HG02943 (cell line): ENCODE measurements around the gene ABR.
"Not testable (repeated sequence)": the region's sequence is repeated elsewhere in the genome, so short reads cannot be mapped to it uniquely, and the experiment has no call there.

Experiments
- ATAC-seq: cut with Tn5 transposase; IDR thresholded peaks from one replicate; pipeline ENCODE4 v1.9.1; 2021; ENCODE audit warnings: mild to moderate bottlenecking, low read depth, moderate library complexity; ENCODE audit not compliant: unreplicated experiment

ABR gene

GRCh38 chr17:1123393-1123831, 56.4 kb downstream of the ABR start:
- no peak for ATAC-seq

GRCh38 chr17:1122533-1123392, 57.0 kb downstream of the ABR start:
- ATAC-seq, result no peak

GRCh38 chr17:1121442-1121817, 58.4 kb downstream of the ABR start:
- not testable (repeated sequence) for ATAC-seq

- ATAC-seq, result no peak
Observed at GRCh38 chr17:1120596-1121441, 59.0 kb downstream of the ABR start.

DNA sequence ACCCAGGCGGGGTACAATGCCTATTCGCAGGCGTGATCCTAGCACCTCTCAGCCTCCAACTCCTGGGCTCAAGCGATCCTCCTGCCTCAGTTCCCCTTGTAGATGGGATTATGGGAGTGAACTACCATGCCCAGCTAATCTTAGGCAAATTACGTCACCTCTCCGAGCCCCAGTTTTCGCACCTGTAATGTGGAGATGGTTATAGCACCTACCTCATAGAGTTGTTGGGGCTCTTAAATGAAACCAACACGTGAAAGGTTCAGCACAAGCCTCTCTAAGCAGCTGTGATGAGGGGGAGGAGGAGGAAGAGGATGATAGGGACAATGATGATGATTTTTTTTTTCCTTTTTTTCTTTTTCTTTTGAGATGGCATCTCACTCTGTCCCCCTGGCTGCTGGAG, 59.9 kb downstream of the ABR start:
- no peak for ATAC-seq

DNA sequence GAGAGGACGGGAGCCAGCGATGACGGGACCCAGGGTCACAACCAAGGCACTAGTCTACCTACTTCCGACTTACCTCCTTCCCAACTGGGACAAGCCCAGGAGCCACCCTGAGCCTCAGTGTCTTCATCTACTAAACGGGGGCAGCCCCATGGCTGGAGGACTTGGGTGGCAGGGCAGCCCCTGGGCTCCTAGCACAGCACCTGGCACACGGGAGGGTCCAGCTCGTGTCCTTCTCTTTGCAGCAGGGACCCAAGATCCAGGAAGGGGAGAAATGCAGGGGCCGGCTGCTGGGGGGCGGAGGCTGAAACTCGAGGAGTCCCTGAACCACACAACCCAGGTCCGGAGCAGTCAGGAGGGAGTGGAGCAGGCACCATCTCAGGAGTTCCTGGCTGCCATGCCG, 63.2 kb downstream of the ABR start:
- ATAC-seq, result no peak

- ATAC-seq, result no peak
Observed at GRCh38 chr17:1112875-1113274, 66.9 kb downstream of the ABR start.

DNA sequence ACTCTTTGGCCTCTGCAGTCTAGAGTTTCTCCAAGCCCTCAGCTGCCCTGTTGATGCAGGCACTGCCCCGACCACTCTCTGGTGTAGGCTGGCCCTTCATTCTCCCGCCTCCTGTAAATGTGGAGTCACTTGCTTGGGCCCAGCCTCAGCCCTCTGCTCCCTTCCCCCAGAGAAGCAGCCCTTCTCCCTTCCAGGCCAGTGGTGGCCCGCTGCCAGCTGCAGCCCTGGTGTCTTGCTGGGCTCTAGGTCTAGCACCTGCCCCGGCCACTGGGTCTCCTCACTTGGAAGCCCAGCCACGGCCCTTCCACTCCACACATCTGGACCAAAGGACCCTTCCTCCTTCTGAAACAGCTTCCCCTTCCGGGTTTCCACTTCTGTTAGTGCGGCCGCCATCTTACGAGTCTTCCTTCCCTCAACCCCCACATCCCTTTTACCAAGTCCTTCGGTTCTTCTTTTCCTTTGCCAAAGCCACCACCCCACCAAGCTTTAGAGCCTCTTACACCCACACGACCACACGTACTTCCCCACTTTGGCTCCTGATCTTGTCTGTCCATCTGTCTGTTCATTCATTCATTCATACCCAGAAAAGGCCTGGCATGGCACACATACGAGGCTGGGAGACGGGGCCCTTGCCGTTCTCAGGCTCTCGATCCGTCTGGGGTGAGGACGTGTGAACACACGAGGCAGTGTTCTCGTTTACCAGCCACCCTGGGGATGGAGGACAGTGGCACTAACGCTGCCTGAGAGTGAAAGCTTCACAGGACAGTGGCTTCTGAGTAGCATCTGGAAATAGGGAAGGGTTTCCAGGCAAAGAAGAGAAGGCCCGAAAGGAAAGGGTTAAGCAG, 68.0 kb downstream of the ABR start:
- ATAC-seq, result no peak

- no peak for ATAC-seq
Observed at GRCh38 chr17:1110862-1111598, 68.8 kb downstream of the ABR start.

DNA sequence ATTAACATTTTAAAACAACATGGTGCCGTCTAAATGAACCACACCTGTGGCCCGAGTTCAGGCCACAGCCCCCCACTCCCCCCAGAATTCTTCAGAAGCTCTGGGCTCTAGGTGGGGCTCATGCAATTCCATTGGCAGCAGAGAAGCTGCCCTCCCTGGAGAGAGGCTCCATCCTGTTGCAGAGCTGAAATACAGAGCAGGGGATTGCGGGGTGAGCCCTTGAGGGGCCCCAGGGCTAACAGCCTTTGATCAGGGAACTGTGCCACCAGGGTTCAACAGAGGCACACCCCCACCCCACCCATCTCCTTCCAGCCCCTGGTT, 69.3 kb downstream of the ABR start:
- ATAC-seq, result no peak

DNA sequence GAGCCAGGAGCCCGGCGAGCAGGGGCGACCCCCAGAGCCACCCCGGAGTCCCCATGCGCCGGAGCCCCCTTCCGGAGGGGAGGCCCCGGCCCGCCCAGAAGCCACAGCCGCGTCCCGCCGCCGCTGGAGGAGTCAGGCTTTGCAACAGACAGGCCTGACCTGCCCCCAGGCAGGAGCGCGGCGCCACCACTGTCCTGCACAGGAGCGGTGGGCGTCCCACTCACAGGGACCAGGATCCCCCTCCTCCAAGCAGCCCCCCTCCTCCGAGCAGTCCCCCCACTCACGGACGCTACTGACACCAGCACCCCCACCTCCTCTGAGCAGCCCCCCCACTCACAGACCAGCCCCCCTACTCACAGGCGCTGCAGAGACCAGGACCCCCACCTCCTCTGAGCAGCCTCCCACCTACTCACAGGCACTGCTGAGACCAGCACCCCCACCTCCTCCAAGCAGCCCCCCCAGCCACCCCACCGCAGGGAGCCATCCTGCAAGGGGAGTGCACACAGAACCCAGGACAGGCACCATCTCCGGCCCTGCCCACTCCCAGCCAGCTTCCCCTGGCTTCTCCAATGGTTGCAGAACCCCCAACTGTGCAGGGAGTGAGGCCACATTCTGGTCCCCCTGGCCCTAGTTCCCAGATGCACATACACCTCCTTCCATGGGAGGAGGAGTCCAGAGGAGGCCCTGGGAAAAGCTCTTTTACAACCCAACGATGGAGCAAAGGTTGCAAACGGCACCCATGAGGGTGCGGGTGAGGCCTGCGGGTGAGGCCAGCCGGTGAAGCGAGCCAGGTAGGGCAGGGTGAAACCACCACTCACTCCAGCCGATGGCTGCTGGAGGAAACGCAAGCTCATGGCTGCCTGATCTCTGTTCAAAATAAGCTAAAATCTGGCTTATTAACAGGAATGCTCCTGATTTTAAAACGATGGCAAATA, 69.9 kb downstream of the ABR start:
- no peak for ATAC-seq

DNA sequence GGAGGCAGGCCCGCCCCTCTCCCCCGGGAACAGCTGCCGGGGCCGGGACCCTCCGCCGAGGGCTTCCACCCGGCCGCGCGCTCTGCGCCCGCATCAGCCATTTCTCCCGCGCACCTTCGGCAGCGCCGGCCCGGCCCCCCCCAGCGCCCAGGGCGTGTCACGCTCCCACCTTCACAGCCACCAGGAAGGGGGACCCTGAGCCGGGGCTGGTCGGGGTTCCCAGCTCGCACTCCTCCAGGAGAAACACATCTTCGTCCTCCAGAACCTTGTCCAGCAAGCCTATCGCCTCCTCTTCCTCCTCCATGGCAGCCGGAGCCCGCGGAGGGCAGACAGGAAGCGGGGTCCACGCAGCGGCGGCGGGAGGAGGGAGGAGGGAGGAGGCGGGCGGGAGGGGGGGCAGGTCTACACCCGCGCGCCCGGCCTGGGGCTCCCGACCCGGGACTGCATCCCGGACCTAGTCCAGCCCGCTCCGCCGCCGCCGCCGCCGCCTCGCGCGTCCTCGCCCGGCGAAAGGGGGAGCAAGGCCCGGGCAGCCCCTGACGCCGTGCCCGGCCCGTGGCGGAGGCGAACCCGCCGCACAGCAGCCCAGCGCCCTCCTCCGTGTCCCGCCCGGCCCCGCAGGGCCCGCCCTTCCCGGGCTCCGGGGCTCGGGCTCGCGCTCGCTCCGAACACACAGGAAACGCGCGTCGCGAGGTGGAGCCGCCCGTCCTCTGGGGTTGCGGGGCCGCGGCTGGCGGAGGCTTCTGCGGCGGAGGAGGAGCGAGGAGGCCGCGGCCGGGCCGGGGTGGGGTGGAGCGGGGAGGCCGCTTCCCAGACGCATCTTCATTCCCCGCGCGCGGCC, 70.8 kb downstream of the ABR start:
- no peak for ATAC-seq

DNA sequence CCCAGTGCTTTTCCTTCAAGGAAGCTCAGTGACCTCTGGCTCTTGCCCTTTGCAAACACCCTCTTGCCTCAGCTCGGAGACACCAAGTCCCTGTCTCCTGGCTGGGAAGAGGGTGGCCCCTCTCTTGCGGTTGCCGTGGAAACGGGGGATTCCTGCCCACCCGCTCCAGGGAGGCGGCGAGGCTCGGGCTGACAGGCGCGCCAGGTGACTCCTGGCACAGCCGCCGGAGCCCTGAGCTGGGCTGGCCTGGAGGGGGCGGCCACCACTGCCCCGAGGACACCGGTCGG, 71.4 kb downstream of the ABR start:
- ATAC-seq, result no peak

GRCh38 chr17:1107777-1108477, 71.9 kb downstream of the ABR start:
- ATAC-seq, result no peak

DNA sequence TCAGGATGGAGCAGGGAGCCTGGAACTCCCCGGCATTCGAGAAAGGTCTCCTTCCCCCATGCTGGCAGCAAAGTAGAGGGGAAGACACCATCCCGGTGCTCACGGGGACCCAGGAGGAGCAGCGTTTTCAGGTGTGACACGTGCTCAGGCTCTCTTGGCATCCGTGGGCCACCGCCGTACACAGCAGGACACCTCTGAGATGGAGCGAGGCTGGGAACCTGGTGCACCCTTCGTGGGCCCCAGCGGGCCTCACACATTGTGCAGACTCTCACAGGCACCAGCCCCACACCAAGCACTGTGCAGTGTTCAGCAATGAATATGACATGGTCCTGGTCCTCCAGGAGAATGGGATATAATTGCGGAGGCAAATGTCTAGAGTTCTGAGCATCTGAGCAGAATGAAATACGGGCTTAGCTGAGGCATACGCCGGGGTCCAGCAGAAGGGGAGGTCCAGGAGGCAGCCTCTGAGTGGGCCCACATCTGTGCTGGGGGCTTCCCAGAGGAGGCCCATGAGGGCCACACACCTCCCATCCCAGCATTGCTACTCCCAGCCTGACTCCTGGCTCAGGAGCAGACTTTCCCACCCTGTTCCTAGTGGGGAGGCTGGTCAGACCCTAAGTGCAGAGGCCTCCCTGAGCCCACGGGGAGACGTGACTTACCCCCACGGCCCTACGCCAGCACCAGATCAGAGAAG, 72.6 kb downstream of the ABR start:
- no peak for ATAC-seq

GRCh38 chr17:1104222-1104621, 75.6 kb downstream of the ABR start:
- no peak for ATAC-seq

- ATAC-seq, result no peak
Observed at GRCh38 chr17:1100382-1100781, 79.4 kb downstream of the ABR start.
